GM21526 (cell line): ENCODE measurements around the gene CTTNBP2.

Experiments
- ATAC-seq: cut with Tn5 transposase; IDR thresholded peaks from one replicate; pipeline ENCODE4 v1.9.1; 2021; ENCODE audit warnings: moderate library complexity; ENCODE audit not compliant: unreplicated experiment, low FRiP score

Gene CTTNBP2

GRCh38 chr7:117665368-117665767, 207.9 kb downstream of the CTTNBP2 start:
- no peak for ATAC-seq

DNA sequence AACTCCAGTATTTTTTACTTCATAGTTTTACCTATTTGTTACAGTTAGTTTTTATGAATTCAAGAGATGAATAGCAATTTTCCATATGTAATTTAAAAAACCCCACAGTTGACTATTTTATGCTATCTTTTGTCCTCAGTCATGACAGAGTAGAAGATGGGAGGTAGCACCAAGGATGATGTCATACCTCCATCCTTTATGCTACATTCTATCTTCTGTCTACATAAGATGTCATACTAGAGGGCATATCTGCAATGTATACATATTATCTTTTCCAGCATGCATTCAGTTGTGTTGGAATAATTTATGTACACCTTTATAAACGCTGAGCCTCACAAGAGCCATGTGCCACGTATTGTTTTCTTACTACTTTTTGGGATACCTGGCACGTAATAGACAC, 209.2 kb downstream of the CTTNBP2 start:
- no peak for ATAC-seq

GRCh38 chr7:117661328-117661727, 211.9 kb downstream of the CTTNBP2 start:
- ATAC-seq = no peak
